Peyer's patch (tissue), 4 donors: ENCODE results near the gene PNLIP.

Experiments
- CTCF ChIP-seq, 6 experiments: fragments of 450-650 bp in 4 of 6; fragments of 200-600 bp in 2 of 6; sonication (generic) in 1 of 6; IDR thresholded peaks; one replicate each; pipeline ENCODE4 v1.5.1; 2017 to 2019; ENCODE audit warnings: antibody characterized with exemption in 6 of 6, mild to moderate bottlenecking in 3 of 6, moderate library complexity in 1 of 6
- POLR2A ChIP-seq, 2 donors: fragments of 450-650 bp; IDR thresholded peaks; one replicate each; pipeline ENCODE4 v1.5.1; 2017; ENCODE audit warnings: antibody characterized with exemption in 2 of 2, mild to moderate bottlenecking in 2 of 2, moderate library complexity in 2 of 2

DNA sequence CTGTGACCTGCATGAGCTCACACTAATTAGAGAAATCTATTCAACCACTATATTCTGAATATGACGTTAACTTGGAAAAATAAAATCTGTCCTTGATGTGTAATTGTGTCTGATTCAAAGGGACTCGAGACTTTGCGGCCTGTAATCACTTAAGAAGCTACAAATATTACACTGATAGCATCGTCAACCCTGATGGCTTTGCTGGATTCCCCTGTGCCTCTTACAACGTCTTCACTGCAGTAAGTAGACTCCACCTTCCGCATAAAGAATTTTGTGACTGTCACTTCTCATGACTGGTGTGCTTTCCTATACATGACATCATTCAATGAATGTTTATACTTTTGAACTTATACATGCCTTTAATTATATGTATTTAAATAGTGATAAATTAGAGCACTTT lies 10.1 kb downstream of the PNLIP start:
- TF ChIP-seq CTCF (IDR thresholded peaks at IDR 0.05), result no peak
- TF ChIP-seq POLR2A (IDR thresholded peaks at IDR 0.05), result no peak
